HG02642 (cell line): ENCODE data around the gene SLPI.

Experiments
- ATAC-seq: cut with Tn5 transposase; IDR thresholded peaks from one replicate; pipeline ENCODE4 v1.9.1; 2021; ENCODE audit warnings: mild to moderate bottlenecking; ENCODE audit not compliant: unreplicated experiment, poor library complexity

SLPI gene

DNA sequence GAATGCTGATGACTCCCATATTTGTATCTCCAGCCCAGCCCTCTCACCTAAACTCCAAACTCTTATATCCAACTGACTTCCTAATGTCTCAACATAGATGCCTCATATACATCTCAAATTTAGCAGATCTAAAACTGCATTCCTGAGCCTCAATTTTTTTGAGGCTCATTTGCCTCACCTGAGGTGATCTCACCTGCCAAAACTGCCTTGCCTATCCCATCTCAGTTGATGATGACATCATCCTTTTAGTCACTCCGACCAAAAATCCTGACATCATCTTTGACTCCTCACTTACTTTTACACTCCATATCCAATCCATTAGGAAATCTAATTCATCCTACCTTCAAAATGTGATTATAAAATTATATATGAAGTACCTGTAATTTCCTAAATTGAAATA is 25.6 kb upstream of the SLPI start:
- no peak for ATAC-seq

DNA sequence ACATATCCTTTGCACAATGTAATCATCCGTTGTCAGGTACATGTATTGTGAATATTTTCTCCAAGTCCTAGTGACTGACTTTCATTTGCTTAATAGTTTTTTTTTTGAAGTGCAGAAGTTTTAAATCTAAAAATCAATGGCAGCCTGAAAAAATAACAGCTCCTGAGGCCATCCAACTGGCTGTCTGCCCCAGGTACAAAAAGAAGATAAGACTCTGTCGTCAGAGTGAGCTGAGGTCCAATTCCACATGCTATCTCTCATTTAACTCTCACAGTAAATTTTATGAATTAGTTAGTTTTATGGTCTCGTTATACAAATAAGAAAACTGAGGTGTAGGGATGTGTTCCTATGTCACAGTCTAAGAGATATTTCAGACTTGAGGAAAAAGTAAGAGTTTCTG is 21.0 kb upstream of the SLPI start:
- ATAC-seq = no peak

GRCh38 chr20:45269754-45270270 is 15.4 kb upstream of the SLPI start:
- ATAC-seq = no peak

DNA sequence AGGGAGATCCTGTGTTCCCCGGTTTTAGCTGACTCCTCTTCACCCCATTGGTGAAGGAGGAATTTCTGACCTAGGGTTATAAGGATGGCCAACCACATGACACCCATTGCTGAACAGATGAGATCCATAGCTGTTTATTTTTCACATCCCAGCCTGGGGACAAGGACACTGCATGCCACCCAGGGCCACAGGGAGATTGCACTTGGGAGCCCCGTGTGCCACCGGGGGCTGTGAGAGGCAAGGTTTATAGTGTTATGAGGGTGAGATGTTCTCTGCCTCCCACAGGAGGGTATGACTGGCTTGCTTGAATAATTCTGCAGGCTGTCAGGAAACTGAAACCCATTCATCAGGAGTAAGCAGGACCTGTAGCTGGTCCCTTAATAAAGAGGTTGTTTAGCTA is 14.7 kb upstream of the SLPI start:
- no peak for ATAC-seq

GRCh38 chr20:45268531-45268930 is 14.2 kb upstream of the SLPI start:
- no peak for ATAC-seq

GRCh38 chr20:45266977-45267376 is 12.6 kb upstream of the SLPI start:
- no peak for ATAC-seq

- ATAC-seq = no peak
Measured at GRCh38 chr20:45263556-45264266, 9.3 kb upstream of the SLPI start.

DNA sequence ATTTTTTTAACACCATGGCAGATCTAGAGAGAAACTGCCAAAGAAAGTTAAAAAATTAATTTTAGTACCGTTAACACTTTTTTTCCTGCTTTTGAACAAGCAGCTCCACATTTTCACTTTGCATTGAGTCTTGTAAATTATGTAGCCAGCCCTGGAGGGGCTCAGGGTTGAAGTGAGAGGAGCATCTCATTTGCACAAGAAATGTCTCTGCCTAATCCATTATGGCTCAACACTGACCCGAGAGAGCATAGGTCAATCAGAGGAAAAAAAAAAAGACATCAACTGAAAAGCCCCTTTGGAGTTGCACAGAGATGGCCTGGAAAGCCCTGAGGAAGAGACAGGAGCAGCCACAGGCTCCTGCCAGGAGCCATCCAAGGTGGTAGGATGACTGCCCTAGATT is 4.3 kb upstream of the SLPI start:
- no peak for ATAC-seq

DNA sequence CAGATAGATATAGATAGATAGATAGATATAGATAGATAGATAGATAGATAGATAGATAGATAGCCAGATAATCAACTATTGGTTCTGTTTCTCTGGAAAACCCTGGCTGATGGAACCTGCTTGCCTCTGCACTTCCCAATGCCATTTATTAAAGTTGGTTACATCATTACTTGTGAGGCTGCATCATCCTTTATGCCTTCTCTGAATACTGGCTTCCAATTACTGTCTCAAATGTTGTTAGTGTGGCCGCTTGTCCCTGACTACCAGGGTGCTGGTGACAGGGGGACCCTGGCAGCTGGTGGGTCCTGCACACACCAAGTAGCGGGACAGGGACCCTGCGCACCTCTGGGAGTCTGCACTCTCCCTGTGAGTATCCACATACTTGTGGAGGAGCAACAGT is 3.9 kb upstream of the SLPI start:
- no peak for ATAC-seq

DNA sequence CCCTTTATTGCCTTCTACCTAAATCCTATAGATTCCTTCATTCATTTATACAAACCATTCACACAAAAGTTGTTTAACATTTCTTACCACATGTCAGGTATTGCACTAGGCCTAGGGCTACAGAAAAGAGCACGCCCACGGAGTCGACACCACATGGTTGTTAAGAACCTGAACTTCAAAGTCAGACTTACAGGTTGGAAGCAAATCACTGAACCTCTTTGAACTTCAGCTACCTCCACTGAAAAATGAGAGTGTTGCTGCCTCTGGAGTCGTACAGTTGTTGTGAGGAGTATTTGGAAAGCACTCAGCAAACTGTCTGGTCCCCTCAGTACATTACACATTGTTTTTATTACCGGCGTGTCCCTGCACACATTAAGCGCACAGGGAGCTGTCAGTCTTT is 3.3 kb upstream of the SLPI start:
- ATAC-seq = no peak

- ATAC-seq = no peak
Measured at GRCh38 chr20:45257161-45257560, 2.8 kb upstream of the SLPI start.

DNA sequence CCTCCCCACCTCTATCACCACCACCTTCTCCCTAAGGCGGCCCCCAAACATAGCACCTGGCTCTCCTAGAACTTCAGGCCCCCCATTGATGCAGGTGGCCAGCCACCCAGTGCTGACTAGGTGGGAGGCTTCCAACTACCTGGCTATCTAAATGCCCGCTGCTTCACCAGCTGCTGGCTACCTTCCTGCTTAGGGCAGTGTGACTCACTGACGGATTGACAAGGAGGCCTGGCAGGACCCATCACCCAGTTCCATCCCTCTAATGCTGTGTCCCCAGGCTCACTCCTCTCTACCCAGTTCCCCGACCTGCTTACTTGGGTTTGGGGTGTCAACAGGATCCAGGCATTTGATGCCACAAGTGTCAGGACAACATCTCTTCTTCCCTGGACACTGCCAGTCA is 1.1 kb downstream of the SLPI start:
- no peak for ATAC-seq

GRCh38 chr20:45251884-45252560 is 2.3 kb downstream of the SLPI start:
- no peak for ATAC-seq

GRCh38 chr20:45248609-45249008 is 5.8 kb downstream of the SLPI start:
- no peak for ATAC-seq

DNA sequence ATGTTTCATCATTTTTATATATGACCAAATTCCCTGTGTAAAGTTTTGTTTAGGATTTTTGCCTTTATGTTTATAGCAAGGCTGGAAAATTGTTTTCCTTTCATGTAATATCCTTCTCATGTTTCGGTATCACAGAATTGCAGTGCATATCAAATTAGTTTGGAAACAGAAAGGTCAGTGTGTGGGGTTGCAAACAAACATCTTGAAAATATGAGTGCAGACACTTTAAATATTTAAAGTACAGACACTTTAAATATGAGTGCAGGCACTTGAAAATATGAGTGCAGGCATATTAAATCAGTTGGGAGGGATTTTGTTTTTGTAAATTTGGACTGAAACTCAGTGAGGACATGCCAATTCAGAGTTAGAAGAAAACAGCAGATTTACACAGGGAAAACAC is 6.5 kb downstream of the SLPI start:
- ATAC-seq = no peak

DNA sequence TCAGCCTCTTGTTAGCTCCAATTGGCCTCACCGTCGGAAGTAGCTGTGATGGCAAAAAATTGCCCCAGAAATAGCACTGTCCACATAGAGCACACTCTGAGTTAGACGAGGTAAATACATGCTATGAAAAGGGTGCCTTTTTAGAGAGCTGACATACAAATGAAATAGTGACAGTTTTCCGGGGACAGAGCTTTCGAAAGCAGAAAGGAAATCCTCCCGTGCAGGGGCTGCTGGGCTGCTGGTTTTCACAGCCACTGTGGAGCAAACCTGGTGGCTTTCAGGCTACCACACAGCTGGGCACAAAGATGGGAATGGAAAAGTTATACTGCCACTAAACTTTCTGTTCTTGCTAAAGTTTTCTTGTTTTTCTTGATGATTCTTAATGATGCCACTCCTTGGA is 8.3 kb downstream of the SLPI start:
- ATAC-seq = no peak

DNA sequence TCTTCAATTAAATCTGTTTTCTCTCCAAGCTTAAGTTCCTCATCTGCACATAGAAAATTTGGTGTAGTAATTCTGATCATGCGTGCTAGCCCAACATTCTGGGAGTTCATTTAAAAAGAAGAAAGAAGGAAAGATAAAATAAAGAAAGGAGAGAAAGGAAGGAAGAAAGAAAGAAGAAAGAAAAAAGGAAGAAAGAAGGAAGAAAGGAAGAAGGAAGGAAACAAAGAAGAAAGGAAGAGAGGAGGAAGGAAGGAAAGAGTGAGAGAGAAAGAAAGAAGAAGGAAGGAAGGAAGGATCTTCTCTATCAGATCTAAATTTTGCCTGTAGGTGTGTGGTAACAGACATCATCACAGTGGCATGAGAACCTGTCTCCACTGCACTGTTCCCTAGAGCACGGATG is 16.2 kb downstream of the SLPI start:
- ATAC-seq = no peak

GRCh38 chr20:45235995-45236394 is 18.4 kb downstream of the SLPI start:
- ATAC-seq = no peak

DNA sequence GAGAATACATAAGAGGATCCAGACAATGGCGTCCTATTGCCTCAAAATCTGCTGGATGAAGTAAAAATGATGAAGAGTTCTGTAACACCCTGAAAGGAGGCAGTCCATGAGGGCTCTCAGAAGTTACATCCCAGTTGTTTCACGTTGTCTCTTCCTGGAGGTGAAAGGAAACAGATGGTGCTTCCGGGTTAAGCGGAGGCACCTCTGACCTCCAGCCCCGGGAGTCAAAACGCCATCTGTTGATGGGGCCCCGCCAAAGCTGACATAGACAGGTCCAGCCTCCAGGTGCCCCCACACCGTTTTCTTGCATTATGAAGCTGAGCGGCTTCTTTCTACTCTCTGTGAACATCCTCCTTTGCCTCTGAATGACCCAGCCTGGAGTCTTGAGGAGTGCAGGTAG is 23.7 kb downstream of the SLPI start:
- ATAC-seq = no peak

DNA sequence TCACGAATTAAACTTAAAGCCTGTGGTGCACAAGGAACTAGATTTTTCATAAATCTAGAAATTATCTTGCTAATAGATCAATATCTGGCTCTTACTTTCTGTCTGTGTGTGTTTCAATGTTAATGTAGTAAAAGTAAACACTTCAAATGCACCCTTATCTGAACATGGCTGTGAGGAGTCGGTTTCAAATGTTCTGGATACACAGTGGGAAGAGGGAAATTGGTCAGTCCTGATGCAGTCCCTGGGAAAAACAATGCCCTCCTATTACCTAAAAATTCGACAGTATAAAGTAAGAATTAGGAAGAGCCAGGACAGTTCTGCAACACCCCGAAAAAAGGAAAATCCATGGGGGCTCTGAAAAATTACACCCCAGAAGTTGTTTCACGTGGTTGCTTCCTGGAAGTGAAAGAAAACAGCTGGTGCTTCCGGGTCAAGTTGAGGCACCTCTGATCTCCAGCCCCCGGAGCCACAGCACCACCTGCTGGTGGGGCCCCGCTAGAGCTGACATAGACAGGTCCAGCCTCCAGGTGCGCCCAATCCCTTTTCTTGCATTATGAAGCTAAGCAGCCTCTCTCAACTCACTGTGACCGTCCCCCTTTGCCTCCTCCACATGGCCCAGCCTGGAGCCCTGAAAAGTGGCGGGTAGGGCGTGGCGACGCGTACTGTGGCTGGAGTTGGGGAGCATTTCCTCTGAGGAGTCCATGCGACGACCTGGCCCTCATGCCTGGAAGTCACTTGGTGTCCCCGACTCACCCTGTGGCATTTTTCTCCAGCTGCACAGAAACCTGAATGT is 24.9 kb downstream of the SLPI start:
- ATAC-seq = no peak

GRCh38 chr20:45226287-45226686 is 28.1 kb downstream of the SLPI start:
- no peak for ATAC-seq
